Activated CD8-positive, alpha-beta memory T cell treated with anti-CD3 and anti-CD28 coated beads, Interleukin-2, amount 50 U/mL, for 4 hours (primary cell): ENCODE data around the gene EPHA3.
A peak's percentile ranks its signal among the peaks of the same experiment; 100 is the strongest.

ENCODE experiments used
- DNase-seq: peaks from one replicate; pipeline ENCODE4 v3.0.0-alpha.2; 2020

Gene EPHA3

DNA sequence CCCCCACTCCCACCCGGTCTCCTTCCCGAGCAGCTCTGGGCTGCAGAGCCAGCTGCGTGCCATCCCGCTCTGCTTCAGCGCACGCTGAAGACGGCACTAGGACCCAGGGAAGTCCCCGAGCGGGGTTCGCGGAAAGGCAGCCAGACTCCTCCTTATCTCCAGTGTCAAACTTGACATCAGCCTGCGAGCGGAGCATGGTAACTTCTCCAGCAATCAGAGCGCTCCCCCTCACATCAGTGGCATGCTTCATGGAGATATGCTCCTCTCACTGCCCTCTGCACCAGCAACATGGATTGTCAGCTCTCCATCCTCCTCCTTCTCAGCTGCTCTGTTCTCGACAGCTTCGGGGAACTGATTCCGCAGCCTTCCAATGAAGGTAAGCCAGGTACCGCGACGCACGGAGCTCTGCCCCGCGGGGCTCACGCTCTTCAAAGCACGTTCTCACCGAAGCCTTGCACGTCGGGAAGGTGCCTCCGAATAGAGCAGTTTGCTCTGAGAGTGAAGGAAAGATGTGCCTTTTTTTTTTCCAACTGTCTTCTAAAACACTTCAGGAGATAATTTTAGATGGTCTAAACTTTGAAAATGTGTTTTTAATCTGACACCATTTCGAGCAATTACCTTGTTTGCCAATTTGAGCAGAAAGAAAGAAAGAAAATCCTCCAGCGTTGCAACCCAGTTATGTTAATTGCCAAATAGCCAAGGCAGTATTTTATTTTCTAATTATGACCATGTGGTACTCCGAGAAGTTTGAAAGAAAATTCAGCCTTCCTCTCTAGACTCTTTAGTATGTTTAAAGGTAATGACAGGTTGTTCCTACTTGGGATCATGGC, at the start of gene EPHA3:
EPHA3 (plus strand) TSS at position 161 of the 830 bp plus-strand sequence; CDS start at position 289, 128 bp downstream.
- DNase-seq, result peak; percentile 16

DNA sequence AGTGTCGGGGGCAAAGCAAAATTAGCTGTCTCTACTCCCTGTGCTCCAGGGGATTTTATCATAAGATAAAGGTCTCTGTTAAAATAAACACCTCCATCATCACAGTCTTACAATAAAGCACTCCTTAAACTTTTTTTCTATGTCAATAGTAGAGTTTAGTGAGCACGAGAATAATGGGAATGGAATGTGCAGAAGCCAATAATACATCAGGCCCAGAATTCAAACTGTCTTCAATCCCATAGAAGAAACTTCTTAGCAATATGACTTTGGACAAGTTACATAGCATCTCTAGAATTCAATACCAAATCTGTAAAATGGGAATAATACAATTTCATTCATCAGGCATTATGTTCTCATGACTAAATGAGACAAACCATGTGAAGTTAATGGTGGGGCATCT, 49.0 kb upstream of the EPHA3 start:
- no peak for DNase-seq

DNA sequence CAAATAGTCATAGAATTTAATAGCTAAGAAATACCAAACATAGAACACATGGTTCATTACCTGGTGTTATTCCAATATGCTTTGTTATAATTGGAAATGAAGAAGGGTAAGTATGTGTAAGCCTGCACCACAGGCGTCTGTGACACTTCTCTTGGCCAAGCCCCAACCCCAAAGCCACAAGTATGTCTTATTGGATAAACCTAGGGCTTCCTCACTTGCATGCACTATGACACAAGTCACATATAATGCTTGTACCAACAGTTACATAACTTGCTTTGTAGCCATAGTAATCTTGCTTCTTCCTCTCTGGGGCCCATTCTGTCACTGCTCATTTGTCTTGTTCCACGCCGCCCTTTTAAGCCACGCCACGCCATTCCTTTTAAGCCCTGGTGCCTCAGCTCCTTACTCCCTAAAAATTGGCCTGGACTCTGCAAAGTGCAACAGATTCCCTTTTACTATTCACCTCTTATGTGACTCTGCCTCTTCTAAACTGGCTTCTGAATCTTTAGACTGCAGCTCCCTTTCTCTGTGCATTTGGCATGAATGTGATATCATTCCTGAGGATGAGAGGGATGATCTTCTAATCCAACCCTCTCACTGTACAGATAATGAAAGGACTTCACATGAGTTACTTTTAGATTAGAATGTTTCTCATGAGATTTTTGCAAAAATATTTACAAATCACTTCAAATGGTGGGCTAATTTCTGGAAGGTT, 48.1 kb upstream of the EPHA3 start:
- no peak for DNase-seq

DNA sequence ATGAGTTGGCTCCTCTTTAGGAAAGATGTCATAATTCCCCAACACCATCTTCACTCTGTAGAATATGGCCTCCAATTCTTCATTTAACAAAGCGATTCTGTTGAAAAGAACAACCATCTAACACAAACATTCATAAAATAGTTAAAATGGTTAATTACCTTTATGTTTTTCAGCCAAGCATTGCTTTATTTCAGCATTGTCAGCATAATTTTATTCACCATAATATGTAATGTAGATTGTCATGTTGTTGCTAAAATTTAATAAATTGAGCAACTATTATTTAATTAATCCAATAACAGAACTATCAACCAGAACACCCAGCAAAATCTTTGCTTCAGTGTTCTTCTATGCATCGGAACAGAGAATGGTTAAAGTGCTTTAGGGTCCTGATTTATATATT, 46.2 kb upstream of the EPHA3 start:
- no peak for DNase-seq

DNA sequence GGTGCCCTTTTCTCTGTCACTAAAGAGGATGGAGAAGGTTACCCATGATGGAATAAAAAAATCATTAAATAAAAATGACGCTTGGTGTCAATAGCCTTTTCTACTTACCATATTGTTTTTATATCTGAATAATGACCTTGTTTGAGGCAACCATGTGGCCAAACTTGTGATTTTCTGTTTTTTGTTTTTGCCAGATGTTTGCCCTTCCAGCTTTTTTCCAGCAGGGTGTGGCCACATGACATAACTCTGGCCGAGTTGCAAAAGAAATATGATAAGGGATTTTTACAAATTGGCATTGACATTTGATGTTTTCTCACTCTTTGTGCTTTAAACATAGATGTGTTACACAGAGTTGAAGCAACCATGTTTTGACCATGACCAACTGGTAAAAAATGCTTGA, 39.7 kb upstream of the EPHA3 start:
- DNase-seq, result no peak

DNA sequence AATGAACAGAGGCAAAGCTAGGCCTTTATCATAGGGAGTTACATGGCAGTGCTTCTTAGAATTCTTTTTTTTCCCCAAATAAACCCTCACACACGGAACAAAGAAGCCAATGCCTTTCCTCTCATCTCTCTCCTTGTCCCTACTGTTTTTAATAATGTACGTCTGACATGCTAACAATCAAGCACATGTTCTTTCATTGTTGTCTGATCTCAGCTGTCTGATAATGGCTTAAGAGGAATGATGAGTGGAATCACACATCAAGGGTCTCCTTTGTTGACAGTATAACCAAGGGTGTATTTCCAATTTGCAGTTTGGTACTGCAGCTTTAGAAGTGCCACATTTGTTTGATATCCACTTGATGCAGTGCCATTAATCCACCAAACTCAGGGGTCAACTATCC, 34.8 kb upstream of the EPHA3 start:
- no peak for DNase-seq

DNA sequence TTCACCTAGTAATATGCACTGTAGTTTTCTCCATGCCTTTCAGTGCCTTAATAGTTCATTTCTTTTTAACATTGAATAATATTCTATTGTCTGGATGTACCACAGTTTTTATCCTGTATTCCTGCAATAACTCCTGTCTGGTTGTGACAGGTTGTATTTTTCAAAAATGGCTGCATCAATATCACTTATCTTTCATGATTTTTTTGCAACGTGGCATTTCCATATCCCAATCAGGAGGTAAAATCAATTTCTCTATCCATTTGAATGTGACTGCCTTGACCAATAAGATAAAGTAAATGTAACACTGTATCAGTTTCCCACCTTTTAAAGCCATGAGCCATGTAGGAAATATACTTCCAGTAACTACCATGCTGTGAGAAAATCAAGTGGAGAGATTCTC, 27.5 kb upstream of the EPHA3 start:
- no peak for DNase-seq

DNA sequence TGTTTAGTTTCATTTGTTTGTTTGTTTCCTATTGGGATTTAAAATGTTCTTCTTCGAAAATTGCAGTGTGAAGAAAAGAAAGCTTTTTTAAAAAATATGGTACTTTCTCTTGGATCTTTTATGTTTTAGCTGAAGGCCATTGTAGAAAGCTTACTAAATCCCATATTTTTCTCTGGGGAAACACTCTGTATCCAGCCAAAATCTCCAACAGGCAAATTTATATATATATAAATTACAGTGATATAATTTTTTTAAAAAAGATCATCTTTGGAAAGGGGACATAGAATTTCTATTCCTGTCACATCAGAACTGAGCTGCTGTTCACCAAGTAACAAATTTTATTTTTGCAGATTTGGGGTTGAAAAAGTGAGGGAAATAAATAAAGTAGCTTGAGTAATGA, 19.6 kb upstream of the EPHA3 start:
- DNase-seq, result no peak

DNA sequence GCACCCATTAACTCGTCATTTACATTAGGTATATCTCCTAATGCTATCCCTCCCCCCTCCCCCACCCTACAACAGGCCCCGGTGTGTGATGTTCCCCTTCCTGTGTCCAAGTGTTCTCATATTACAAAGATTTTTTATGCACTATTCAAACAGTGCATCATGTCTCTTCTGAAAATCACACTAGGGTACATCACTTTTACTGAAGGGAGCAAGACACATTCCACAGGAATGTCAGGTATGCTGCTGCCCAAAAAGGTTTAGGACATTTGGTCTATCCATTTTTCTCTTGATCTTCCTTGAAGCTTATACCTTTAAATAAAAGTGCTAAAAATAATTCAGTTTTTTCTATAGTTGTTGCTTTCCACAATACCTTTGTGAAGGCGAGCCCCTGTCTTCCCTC, 9.2 kb upstream of the EPHA3 start:
- no peak for DNase-seq

DNA sequence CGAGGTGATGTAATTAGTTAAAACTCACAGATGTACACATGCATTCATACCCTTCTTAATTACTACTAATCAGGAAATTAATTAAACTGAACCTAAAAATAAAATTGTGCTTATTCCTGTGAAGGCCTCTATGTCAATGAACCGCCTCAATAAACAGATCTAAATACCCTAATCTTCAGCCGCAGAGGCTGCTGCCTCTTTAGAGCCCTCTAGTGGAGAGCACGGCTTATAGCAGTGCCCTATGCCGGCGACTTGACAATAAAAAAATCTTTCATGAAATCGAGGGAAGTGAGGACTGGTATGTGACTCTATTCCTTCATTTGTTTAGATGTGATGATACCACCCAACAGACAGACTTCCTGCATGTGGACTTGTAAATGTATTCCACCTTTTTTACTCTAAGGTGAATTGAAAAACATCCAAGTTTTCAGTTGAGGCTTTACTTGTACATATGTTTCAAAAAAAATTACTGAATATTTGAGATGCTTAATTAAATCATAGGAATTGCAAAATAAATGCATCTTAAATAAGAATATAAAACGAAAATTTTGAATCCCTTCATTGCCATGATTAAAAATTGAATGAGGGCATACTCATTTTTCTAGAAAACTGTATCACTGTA, 8.3 kb upstream of the EPHA3 start:
- DNase-seq, result no peak

DNA sequence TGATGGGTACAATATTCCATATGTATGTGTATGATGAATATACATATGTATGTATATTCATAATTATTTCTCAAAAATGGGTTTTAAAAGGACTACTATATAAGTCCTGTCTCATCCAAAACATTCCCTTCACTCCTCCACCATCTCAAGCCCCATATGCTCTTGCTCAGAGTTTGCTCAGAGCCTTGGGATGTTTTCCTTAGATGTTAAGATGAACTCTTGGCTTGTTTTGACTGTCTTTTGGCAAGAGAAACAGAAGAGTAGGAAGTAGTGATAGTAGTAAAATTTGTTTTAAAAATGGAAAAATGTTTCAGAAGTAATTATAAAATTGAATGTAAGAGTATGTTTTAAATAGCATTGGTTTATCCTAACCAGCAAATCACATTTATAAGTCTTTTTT, 6.2 kb upstream of the EPHA3 start:
- no peak for DNase-seq

DNA sequence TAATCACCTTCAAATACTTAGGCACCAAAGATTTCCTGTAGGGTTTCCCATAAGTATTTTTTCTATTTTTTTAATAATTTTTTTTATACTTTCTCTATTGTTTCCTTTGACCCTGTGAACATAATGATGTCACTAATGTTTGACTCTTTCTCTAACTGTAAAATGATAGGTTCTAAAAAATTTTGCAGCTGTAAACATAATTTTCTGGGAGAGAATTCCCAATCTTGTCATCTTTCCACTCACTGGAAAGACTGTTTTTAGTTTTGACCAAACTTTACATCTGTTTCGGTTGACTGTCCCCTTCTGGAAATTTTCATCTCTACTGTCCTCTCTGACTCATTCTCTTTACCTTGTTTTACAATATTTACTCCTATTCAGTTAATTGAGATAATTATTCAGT, 5.5 kb upstream of the EPHA3 start:
- DNase-seq, result no peak

DNA sequence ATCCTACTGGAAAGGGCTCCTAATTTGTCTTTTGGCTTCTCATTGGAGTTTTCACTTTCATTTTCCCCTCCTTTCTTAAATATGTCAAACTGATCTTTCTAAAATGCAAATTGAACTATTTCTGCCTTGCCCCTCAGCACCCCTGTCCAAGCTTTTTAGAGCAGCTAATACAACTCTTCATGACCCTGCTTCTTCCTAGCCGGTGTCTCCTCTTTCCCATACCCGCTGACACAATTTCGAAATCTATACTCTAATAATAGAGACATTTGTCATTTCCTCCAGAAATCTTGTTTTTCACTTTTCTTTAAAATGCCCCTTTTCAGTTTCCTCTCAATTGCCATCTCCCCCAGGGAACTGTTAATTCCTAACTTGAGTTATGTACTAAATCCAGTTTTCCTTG, 2.9 kb upstream of the EPHA3 start:
- no peak for DNase-seq

DNA sequence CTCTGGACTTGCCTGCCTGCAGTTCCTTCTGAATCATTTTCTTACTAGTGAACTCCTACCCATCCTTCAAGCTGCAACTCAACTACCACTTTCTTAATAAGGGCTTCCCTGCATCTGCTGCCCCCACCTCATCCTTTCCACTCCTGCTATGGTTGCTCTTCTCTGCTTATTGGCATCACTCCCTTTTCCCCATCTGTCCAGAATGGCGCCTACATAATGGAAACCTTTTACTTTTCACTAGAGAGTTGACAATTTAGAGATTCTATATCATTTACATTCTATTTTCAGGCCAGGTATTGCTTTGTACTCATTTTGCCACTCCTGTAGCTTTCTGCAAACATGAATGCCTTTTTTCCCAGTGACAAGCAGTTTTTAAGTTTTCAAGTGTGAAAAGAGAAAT, 1.9 kb upstream of the EPHA3 start:
- no peak for DNase-seq

DNA sequence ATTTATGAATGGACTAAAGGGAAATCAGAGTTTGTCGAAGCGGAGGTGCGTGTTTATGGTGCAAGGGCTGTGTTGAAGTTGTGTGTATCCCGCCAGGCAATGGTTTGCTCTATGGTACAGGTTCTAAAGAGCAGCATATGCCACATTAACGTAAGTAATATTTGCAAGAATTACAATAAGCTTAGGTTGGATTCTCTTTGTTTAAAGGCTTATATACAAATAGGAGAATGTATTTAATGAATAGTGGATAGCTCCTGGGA, 800 bp downstream of the EPHA3 start:
- DNase-seq, result no peak

DNA sequence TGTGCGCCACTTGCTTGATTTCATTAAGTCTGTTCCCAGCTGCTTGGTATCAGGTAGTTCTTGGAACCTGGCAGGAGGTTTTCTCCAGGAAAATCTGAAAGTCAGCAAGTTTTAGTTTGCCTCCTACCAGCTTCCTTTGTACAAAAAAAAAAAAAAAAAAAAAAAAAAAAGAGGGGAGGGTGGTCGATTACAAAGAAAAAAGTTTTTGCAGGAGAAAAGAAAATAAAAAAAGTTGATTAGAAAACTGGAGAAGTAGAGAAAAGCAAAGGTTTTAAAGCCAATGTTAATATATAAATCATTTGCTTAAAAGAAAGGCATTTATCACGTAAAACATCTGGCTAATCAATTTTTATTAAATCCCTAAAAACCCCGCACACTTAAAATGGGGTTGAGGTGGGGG, 5.9 kb downstream of the EPHA3 start:
- DNase-seq, result no peak

DNA sequence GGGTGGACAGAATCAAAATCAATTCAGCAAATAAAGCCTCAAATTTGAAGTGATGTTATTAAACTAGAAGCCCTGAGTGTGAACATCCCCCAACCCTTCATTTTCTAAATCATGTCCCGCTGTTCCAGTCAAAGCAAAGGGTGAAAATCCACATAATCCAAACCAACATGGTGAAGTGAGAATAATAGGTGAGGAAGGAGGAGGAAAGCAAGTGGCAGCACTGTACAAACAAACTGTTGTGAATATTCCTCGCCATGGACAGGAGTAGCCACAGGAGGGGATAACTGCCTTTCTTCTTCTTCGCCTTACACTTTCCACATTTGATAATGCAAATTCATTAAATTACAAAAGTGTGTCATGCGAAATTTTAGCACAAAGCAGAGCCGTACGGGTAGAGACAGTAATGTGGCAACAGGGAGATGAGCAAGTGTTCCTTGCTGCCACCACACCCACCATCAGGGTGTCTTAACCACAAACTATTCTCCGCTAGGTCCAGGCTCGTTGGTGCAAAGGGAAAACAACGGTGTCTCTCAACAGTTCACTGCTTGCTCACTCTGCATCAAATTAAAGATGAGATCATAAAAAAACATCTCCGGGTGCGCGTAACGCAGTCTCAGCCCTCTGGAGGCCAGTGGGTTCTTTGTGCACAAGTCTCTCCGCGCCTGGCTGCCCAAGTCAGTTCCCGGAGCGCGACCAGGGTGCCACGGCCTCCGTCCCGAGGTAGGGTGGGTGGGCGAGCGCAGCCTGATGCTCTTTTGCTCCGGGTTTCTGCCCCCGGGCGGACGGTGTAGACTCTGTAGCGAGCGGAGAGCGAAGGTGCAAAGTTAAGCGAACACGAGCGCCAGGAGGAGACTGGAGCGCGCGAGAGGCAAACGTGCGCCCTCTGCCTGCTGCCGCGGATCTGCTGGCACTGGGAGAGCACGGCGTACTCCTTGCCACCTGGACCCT, 6.7 kb downstream of the EPHA3 start:
- DNase-seq, result no peak

DNA sequence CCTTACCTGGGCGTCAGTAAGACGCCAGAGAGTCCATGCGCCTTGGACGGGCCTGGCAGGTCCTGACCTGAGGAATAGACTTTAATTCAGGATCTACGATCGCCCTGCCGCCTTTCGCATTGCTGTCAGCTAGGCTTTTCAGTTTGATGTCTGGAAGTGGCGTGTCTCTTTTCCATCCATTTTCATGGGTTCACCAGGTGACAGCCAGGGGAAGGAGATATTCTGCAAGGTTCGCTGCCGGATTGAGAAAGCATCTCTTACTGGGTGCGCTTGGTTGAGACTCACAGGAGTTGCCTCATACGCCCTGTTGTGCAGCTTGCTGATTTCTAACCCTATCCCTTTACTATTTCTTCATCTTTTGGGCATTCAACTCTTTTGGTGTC, 7.4 kb downstream of the EPHA3 start:
- no peak for DNase-seq

DNA sequence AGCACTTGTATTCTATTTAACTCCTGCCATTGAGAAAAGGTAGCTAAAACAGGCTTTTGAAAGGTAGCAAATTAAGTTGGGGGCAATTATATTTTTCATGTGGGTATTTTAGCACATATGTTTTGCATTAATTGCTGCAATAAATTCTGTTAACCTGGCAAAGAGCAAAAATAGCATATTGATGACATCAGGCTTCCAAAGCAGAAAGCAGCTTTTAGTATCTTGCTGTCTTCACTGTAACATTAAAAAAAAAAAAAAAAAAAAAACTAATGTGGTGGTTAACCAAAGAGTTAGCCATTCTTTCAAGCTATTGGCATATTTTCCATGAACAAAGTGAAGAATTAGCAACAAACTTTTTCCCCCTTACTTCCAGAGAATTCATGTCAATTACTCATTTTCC, 9.1 kb downstream of the EPHA3 start:
- DNase-seq, result no peak

DNA sequence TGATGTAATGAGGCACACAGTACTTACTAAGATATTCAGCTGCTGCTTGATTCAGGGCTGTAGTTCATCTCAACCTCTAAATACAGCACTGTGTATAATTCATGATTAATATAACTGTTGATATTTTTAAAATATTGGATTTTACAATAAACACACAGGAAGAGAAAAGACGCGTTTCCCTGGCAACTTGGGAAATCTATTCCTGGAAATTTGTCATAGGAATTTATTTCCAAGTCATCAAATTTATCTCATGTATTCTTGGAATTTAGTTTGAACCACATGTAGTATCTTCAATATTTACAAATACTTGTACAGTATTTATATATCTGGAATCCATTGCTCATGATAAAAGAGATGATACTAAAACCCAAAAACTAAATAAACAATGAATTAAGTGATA, 30.6 kb downstream of the EPHA3 start:
- no peak for DNase-seq

DNA sequence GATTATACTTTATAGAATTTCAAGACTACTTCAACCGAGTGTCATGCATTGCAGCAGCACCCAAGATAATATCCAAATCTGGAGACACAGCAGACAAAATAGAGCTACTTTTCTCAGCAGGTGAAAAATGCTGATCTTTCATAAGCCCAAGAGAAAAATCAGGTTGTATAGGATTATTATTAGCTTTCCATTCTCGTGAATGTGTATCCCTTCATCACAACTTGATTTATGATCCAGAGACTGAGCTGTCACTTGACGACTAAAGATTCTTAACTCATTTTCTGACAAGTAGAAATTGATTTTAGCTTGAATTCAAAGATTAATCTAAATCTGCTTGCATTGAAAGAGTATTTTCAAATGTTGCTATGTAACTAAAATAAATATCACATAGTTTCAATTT, 32.4 kb downstream of the EPHA3 start:
- no peak for DNase-seq

DNA sequence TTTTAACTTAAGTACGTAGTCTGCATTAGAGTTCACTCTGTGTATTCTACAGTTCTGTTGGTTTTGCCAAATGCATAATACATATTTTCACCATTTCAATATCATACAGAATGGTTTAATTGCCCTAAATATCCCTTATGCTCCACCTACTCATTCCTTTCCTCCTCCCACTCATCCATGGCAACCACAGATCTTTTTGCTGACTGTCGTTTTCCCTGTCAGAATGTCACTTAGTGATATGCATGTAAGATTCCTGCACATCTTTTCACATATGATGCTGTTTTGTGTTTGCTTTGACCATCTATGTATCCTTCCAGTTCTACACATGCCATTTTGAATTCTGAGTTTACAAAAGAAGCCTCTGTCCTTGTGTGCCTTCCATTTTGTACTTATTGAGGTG, 36.7 kb downstream of the EPHA3 start:
- no peak for DNase-seq

DNA sequence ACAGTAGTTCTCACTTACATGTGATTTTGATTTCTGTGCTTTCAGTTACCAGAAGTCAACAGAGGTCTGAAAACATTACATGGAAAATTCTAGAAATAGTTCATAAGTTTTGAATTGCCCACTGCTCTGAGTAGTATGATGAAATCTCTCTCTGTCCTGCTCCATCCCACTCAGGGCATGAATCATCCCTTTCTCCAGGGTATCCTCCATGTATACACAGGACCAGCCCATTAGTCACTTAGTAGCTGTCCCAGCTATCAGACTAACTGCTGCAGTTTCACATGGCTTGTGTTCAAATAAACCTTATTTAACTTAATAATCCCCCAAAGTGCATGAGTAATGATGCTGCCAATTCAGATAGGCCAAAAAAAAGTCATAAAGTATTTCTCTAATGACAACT, 38.6 kb downstream of the EPHA3 start:
- no peak for DNase-seq
